VCaP (cell line): ENCODE measurements around the gene MARCHF11.

Experiments used
- H3K27ac ChIP-seq: fragments of 450-650 bp; 2 replicates; pipeline ENCODE4 v1.5.1; 2017
- CTCF ChIP-seq: fragments of 450-650 bp; conservative IDR thresholded peaks from 2 replicates; pipeline ENCODE4 v1.5.1; 2017; ENCODE audit warnings: mild to moderate bottlenecking, moderate library complexity

Gene MARCHF11

GRCh38 chr5:16131878-16132277, 47.7 kb downstream of the MARCHF11 start:
- TF ChIP-seq CTCF = no peak
- no peak overlapping the region for H3K27ac ChIP-seq

GRCh38 chr5:16128944-16129343, 50.6 kb downstream of the MARCHF11 start:
- H3K27ac ChIP-seq = no peak overlapping the region
- no peak for TF ChIP-seq CTCF

- no peak overlapping the region for H3K27ac ChIP-seq
- TF ChIP-seq CTCF = no peak
Measured at GRCh38 chr5:16127865-16128544, 51.6 kb downstream of the MARCHF11 start.

DNA sequence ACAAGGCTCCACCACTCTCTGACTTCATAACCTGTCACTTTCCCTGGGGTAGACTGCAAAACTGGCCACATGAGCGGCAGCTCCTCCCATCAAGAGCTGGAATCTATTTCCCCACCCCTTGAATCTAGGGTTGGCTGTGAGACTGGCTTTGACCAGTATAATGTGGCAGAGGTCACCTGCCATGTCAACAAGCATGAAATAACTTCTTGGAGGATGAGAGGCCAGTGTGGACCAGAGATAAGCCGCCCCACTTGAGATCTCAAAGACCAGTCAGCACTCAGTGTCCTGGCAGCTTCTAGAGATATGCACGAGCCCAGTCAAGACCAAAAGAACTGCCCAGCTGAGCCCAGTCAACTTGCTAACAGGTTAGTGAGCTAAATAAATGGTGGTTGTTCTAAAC, 59.0 kb downstream of the MARCHF11 start:
- no peak for TF ChIP-seq CTCF
- no peak overlapping the region for H3K27ac ChIP-seq

GRCh38 chr5:16119790-16120189, 59.8 kb downstream of the MARCHF11 start:
- no peak overlapping the region for H3K27ac ChIP-seq
- no peak for TF ChIP-seq CTCF

GRCh38 chr5:16115140-16115539, 64.5 kb downstream of the MARCHF11 start:
- TF ChIP-seq CTCF = no peak
- H3K27ac ChIP-seq = no peak overlapping the region

DNA sequence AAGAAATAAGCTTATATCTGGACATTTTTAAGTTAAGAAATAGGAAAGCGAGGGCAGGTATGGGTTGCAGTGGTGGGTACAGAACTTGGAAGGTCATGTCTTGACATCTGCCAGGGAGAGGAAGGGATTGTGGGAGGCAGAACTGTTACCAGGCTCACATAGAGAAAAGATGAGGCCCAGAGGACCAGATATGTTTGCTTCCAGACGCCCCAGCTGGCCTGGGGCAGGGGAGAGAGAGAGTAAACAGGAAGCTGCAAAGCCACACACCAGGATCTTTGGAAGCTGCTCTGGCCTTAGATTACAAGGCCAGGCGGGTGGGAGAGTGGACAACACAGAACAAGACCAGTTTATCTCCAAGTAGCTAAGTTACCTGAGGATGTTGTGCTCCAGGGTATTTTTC, 71.2 kb downstream of the MARCHF11 start:
- no peak overlapping the region for H3K27ac ChIP-seq
- no peak for TF ChIP-seq CTCF
